ENCODE measurements around the gene CLDN14.

Gene CLDN14

DNA sequence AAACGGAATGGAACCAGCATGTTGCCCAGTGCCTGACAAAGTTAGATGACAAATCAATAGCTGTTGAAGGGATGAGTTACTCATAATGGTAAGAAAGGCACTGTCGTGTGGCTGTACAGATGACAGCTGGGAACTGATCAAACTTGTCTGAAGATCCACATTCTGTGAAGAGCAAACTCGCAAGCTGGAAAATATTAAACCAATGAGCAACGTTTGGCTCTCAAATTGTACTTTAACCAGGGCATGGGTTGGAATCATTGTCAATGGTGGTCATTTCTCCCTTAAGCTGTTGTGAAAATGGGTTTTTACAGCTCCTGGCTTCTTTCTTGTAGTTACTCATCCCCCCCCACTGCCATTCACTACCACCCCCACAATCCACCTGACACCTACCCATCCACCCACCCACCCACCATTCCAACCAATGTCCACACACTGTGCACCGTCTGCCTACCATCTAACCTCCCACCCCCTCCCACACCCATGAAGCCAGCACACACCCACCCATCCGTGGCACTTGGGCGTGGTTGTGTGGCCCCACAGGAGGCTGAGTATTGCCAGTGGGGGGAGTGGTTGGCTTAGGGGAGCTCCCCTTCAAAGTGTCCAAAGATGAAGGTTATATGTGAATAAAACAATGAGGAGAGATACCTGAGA, 46.7 kb downstream of the CLDN14 start:
- Histone ChIP-seq H3K27ac (ENCODE audit: low read depth, low read length) (no peak overlapping the region), H3K9me3 (ENCODE audit: control insufficient read depth, insufficient read depth, low read depth, low read length) (no peaks in the 10 kb centered on the region), H3K9ac (ENCODE audit: low read length) (no peak overlapping the region), H3K36me3 (ENCODE audit: control insufficient read depth, insufficient read depth, low read length) (no peaks in the 10 kb centered on the region), H3K4me3 (ENCODE audit: low read depth, low read length) (no peak overlapping the region), H3K27me3 (ENCODE audit: control insufficient read depth, insufficient read depth, low read length) (no peaks in the 10 kb centered on the region), H3K4me1 (ENCODE audit: control insufficient read depth, insufficient read depth, low read length) (peaks cover 19% of the 10 kb centered on the region)

DNA sequence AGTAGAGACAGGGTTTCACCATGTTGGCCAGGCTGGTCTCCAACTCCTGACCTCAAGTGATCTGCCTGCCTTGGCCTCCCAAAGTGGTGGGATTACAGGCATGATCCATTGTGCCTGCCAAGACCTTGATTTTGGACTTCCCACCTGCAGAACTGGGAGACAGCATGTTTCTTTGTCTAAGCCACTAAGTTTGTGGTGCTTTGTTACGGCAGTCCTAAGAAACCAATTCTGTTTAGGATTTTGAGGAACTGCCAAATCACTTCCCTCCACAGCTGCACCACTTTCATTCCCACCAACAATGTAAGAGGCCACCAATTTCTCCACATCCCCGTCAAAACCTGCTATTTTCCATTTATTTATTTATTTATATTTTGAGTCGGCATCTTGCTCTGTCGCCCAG, 48.7 kb downstream of the CLDN14 start:
- no peaks in the 10 kb centered on the region for H3K9me3 ChIP-seq (ENCODE audit: control insufficient read depth, insufficient read depth, low read depth, low read length)
- peaks cover 19% of the 10 kb centered on the region for H3K4me1 ChIP-seq (ENCODE audit: control insufficient read depth, insufficient read depth, low read length)
- H3K27ac ChIP-seq (ENCODE audit: low read depth, low read length): no peak overlapping the region
- H3K27me3 ChIP-seq (ENCODE audit: control insufficient read depth, insufficient read depth, low read length): no peaks in the 10 kb centered on the region
- no peak overlapping the region for H3K9ac ChIP-seq (ENCODE audit: low read length)
- H3K36me3 ChIP-seq (ENCODE audit: control insufficient read depth, insufficient read depth, low read length): no peaks in the 10 kb centered on the region
- no peak overlapping the region for H3K4me3 ChIP-seq (ENCODE audit: low read depth, low read length)

DNA sequence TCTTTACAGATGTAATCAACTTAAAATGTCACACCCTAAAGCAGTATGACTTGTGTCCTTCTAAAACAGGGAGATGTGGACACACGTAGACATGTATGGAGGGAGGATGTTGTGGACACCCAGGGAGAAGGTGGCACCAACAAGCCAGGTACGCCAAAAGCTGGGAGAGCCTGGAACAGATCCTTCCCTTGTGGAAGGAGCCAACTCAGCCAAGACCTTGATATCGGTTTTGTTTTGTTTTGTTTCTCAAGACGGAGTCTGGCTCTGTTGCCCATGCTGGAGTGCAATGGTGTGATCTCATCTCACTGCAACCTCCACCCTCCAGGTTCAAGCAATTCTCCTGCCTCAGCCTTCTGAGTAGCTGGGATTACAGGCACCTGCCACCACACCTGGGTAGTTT, 49.1 kb downstream of the CLDN14 start:
- H3K4me3 ChIP-seq (ENCODE audit: low read depth, low read length): no peak overlapping the region
- H3K36me3 ChIP-seq (ENCODE audit: control insufficient read depth, insufficient read depth, low read length): no peaks in the 10 kb centered on the region
- peaks cover 19% of the 10 kb centered on the region for H3K4me1 ChIP-seq (ENCODE audit: control insufficient read depth, insufficient read depth, low read length)
- H3K27me3 ChIP-seq (ENCODE audit: control insufficient read depth, insufficient read depth, low read length): no peaks in the 10 kb centered on the region
- no peak overlapping the region for H3K27ac ChIP-seq (ENCODE audit: low read depth, low read length)
- no peaks in the 10 kb centered on the region for H3K9me3 ChIP-seq (ENCODE audit: control insufficient read depth, insufficient read depth, low read depth, low read length)
- no peak overlapping the region for H3K9ac ChIP-seq (ENCODE audit: low read length)

DNA sequence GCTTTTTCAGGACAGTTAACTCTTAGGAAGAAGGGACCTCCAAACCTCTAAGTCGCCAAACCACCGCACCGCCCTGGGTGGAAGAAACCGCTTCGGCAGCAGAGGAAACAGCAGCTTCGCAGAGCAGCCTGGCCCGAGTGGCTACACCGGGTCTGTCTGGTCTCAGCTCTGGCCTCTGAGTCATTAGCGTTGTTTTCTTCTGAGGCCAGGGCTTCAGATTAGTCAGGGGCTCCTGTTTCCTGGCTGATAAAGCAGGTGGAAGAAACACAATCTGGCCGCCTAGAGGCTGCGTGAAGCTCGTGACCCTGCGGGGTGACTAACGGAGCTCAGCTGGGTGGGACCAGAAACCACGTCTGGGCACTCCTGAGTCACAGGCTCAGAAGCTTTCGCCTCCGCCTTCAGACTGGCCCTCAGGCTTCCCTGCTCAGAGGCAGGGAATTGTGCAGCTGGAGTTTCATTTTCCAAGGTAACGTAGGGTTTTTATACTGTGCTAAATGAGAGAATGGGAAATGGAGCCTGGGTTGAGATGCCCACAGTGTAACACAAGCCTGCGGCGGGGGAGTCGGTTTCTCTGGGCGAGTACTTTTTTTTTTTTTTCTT, 49.9 kb downstream of the CLDN14 start:
- H3K27me3 ChIP-seq (ENCODE audit: control insufficient read depth, insufficient read depth, low read length): no peaks in the 10 kb centered on the region
- H3K36me3 ChIP-seq (ENCODE audit: control insufficient read depth, insufficient read depth, low read length): no peaks in the 10 kb centered on the region
- peak overlapping the region; percentile 50 for H3K9ac ChIP-seq (ENCODE audit: low read length)
- no peak overlapping the region for H3K4me3 ChIP-seq (ENCODE audit: low read depth, low read length)
- H3K4me1 ChIP-seq (ENCODE audit: control insufficient read depth, insufficient read depth, low read length): peaks cover 23% of the 10 kb centered on the region
- H3K9me3 ChIP-seq (ENCODE audit: control insufficient read depth, insufficient read depth, low read depth, low read length): no peaks in the 10 kb centered on the region
- H3K27ac ChIP-seq (ENCODE audit: low read depth, low read length): peak overlapping the region; percentile 43; the same call in 1 of the 2 replicates

DNA sequence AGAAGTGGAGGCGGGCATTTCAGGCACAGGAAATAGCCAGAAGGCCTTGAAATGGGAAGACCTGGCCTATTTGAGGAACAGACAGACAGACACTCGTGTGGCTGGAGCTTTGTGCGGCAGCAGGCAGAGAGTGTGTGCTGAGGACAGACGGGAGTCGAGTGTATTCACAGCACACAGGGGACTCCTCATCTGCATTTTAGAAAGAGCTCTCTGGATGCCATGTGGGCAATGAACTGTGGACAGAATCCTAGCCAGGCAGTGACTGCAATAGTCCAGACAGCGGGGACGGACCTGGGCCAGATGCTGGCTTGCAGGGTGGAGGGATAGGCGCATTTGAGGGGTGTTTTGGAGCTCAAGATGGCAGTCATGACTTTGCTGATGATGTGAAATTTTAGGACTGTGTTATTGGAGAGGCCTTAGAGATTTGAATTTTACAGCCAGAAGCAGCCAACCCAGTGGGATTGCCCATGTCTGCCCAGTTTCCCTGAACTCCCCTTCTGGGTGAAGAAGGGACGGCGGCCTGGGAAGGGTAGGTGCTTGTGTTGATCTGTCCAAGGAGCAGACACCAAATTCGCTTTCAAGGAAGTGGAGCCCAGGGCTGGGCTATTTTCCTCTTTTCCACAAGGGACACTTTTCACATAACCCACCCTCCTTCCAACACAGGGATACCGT, 51.0 kb downstream of the CLDN14 start:
- H3K9me3 ChIP-seq (ENCODE audit: control insufficient read depth, insufficient read depth, low read depth, low read length): no peaks in the 10 kb centered on the region
- no peak overlapping the region for H3K9ac ChIP-seq (ENCODE audit: low read length)
- H3K4me1 ChIP-seq (ENCODE audit: control insufficient read depth, insufficient read depth, low read length): peaks cover 27% of the 10 kb centered on the region
- no peak overlapping the region for H3K27ac ChIP-seq (ENCODE audit: low read depth, low read length)
- H3K4me3 ChIP-seq (ENCODE audit: low read depth, low read length): no peak overlapping the region
- H3K27me3 ChIP-seq (ENCODE audit: control insufficient read depth, insufficient read depth, low read length): no peaks in the 10 kb centered on the region
- no peaks in the 10 kb centered on the region for H3K36me3 ChIP-seq (ENCODE audit: control insufficient read depth, insufficient read depth, low read length)

DNA sequence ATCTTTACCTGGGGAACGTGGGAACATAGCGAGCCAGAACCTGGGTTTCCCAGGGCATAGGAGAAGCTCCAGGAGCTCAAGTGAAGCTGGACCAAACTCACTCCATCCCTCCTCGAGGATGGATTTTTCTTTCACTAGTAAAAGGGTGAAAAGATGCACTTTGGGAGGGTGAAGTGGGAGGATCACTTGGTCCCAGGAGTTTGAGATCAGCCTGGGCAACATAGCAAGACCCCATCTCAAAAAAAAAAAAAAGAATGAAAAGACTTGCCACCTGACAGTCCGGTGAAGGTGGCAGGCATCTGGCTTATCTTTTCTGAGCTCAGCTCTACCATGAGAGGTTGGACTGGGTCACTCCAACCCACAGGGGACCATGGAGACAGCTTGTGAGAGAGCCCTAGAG, 52.4 kb downstream of the CLDN14 start:
- H3K9me3 ChIP-seq (ENCODE audit: control insufficient read depth, insufficient read depth, low read depth, low read length): no peaks in the 10 kb centered on the region
- H3K27ac ChIP-seq (ENCODE audit: low read depth, low read length): no peak overlapping the region
- H3K4me3 ChIP-seq (ENCODE audit: low read depth, low read length): no peak overlapping the region
- no peak overlapping the region for H3K9ac ChIP-seq (ENCODE audit: low read length)
- H3K36me3 ChIP-seq (ENCODE audit: control insufficient read depth, insufficient read depth, low read length): no peaks in the 10 kb centered on the region
- H3K27me3 ChIP-seq (ENCODE audit: control insufficient read depth, insufficient read depth, low read length): no peaks in the 10 kb centered on the region
- peaks cover 34% of the 10 kb centered on the region for H3K4me1 ChIP-seq (ENCODE audit: control insufficient read depth, insufficient read depth, low read length)

DNA sequence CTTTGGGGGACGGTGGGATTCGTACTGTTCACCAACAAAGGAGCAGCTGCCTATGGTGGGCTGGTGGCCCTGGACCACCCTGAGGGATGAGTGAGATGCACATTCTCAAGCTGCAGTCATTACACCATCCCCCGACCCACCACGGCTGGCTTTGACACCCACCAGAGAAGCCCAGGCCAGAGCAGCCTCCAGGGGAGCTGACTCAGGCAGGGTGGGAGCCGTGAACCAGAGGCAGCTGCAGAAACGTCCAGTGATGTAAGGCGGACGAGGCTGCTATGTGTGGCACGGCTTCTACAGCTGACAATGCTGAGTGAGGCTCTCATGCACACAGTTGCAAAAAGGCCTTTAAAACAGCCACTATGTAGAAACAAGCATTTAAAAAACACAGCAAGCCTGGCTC, 54.6 kb downstream of the CLDN14 start:
- peaks cover 39% of the 10 kb centered on the region for H3K4me1 ChIP-seq (ENCODE audit: control insufficient read depth, insufficient read depth, low read length)
- H3K9me3 ChIP-seq (ENCODE audit: control insufficient read depth, insufficient read depth, low read depth, low read length): no peaks in the 10 kb centered on the region
- no peak overlapping the region for H3K4me3 ChIP-seq (ENCODE audit: low read depth, low read length)
- no peaks in the 10 kb centered on the region for H3K27me3 ChIP-seq (ENCODE audit: control insufficient read depth, insufficient read depth, low read length)
- H3K36me3 ChIP-seq (ENCODE audit: control insufficient read depth, insufficient read depth, low read length): no peaks in the 10 kb centered on the region
- no peak overlapping the region for H3K9ac ChIP-seq (ENCODE audit: low read length)
- no peak overlapping the region for H3K27ac ChIP-seq (ENCODE audit: low read depth, low read length)

DNA sequence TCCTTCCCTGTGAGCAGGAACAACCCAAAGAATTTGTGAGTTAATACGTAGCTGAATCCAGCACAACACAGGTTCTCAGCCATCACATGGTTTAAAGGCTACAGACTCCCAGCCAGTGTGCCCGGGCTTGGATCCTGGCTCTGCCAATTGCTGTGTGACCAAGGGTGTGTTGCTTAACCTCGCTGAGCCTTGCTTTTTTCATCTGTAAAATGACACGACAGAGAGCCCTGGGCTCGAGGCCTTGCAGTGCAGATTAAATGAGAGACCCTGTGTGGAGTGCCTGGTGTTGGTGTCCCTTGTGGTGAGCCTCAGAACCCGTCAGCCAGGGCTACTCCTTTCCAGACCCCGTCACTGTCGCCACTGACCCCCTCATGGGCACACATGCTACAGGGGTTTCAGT, 55.3 kb downstream of the CLDN14 start:
- Histone ChIP-seq H3K27ac (ENCODE audit: low read depth, low read length) (no peak overlapping the region), H3K36me3 (ENCODE audit: control insufficient read depth, insufficient read depth, low read length) (no peaks in the 10 kb centered on the region), H3K27me3 (ENCODE audit: control insufficient read depth, insufficient read depth, low read length) (no peaks in the 10 kb centered on the region), H3K9ac (ENCODE audit: low read length) (no peak overlapping the region), H3K9me3 (ENCODE audit: control insufficient read depth, insufficient read depth, low read depth, low read length) (no peaks in the 10 kb centered on the region), H3K4me3 (ENCODE audit: low read depth, low read length) (no peak overlapping the region), H3K4me1 (ENCODE audit: control insufficient read depth, insufficient read depth, low read length) (peaks cover 32% of the 10 kb centered on the region)

DNA sequence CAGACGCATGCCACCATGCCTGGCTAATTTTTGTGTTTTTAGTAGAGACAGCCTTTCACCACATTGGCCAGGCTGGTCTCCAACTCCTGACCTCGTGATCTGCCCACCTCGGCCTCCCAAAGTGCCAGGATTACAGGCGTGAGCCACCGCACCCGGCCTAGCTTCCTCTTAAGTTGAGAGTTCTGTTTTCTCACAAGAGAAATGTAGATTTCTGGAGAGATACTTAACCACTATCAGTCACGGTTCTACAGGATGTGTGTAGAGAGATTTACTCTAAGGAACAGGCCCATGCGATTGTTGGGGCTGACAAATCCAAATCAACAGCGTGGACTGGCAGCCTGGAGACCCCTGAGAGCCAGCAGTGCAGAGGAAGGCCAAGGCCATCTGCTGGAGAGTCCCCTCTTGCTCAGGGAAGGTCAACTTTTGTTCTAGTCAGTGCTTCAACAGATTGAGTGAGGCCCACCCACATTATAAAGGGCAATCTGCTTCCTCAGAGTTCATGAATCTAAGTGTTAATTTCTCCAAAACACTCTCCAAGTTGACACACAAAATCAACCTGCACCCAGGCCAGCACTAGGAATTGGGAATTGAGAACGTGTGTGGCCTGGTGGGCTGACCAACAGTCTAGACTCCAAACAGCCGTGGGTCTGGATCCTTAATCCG, 56.0 kb downstream of the CLDN14 start:
- no peak overlapping the region for H3K9ac ChIP-seq (ENCODE audit: low read length)
- no peaks in the 10 kb centered on the region for H3K27me3 ChIP-seq (ENCODE audit: control insufficient read depth, insufficient read depth, low read length)
- no peaks in the 10 kb centered on the region for H3K9me3 ChIP-seq (ENCODE audit: control insufficient read depth, insufficient read depth, low read depth, low read length)
- peaks cover 29% of the 10 kb centered on the region for H3K4me1 ChIP-seq (ENCODE audit: control insufficient read depth, insufficient read depth, low read length)
- no peak overlapping the region for H3K4me3 ChIP-seq (ENCODE audit: low read depth, low read length)
- H3K36me3 ChIP-seq (ENCODE audit: control insufficient read depth, insufficient read depth, low read length): no peaks in the 10 kb centered on the region
- H3K27ac ChIP-seq (ENCODE audit: low read depth, low read length): no peak overlapping the region

DNA sequence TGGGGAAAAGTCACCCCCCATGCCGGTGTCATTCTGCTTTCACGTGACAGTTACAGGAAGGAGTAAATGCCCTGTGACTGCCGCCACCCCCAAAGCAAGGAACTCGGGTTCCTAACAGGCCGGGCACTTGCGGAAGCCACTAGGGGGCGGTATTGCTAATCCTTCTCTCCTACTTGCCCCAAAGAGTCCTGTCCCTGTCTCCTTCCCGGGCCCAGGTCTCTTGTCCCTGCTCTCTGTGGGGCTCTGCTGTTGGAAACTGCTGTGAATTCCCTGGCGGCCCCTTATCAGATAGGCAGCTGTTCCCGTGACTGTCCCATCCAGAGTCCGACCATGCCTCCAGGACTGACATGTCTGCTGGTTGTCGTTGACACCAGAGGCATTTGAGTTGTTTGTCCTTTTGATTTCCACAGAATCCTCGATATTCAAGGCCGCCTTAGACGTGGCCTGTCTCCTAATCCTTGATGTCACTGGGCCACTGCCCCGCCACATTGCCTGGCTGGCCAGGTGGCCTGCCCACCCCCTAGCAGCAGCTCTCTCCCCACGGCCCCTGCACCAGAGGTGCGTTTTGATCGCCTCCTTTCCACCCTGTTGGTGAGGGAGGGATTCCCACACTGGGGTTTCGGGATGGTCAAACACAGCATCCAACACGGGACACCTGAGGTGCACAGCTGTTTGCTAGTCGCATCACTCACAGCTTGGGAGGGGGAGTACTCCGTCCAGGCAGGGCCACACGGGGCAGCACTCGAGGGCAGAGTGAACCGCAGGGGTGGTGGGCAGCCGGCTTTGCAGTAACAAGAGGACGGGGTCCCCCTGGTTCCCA, 57.4 kb downstream of the CLDN14 start:
- no peaks in the 10 kb centered on the region for H3K9me3 ChIP-seq (ENCODE audit: control insufficient read depth, insufficient read depth, low read depth, low read length)
- H3K9ac ChIP-seq (ENCODE audit: low read length): no peak overlapping the region
- H3K36me3 ChIP-seq (ENCODE audit: control insufficient read depth, insufficient read depth, low read length): no peaks in the 10 kb centered on the region
- H3K27ac ChIP-seq (ENCODE audit: low read depth, low read length): no peak overlapping the region
- H3K4me3 ChIP-seq (ENCODE audit: low read depth, low read length): no peak overlapping the region
- H3K27me3 ChIP-seq (ENCODE audit: control insufficient read depth, insufficient read depth, low read length): no peaks in the 10 kb centered on the region
- H3K4me1 ChIP-seq (ENCODE audit: control insufficient read depth, insufficient read depth, low read length): peaks cover 26% of the 10 kb centered on the region

Measured in HUES6 (cell line).